Prostate gland (tissue), 2 donors: ENCODE measurements around the gene EPB41L4A.

ENCODE experiments used
- CTCF ChIP-seq, 4 experiments: fragments of 200-600 bp in 2 of 4; fragments of 450-650 bp in 2 of 4; sonication (generic) in 2 of 4; IDR thresholded peaks; 1 replicate in 3 of 4; 2 replicates in 1 of 4; pipeline ENCODE4 v1.5.1; 2016 to 2019; ENCODE audit warnings: antibody characterized with exemption in 4 of 4, mild to moderate bottlenecking in 2 of 4, moderate library complexity in 2 of 4
- POLR2A ChIP-seq: fragments of 450-650 bp; IDR thresholded peaks from one replicate; pipeline ENCODE4 v1.6.1; 2016; ENCODE audit warnings: antibody characterized with exemption, mild to moderate bottlenecking
- POLR2AphosphoS5 ChIP-seq: sonication (generic); formaldehyde crosslinking; IDR thresholded peaks from one replicate; pipeline ENCODE4 v1.6.1; 2017; ENCODE audit warnings: antibody characterized with exemption

GRCh38 chr5:112412346-112412745, 6.7 kb downstream of the EPB41L4A start:
- TF ChIP-seq CTCF (IDR thresholded peaks at IDR 0.05) (no peak), POLR2AphosphoS5 (peak; percentile 46), POLR2A (no peak)
